Body of pancreas (tissue), 4 donors: ENCODE results near the gene MND1.

Source experiments
- CTCF ChIP-seq, 7 experiments: fragments of 450-650 bp in 4 of 7; fragments of 200-600 bp in 3 of 7; sonication (generic) in 3 of 7; IDR thresholded peaks; one replicate each; pipeline ENCODE4 v1.5.1; 2016 to 2019; ENCODE audit warnings: antibody characterized with exemption in 7 of 7
- POLR2A ChIP-seq, 3 donors: fragments of 450-650 bp; IDR thresholded peaks; one replicate each; pipeline ENCODE4 v1.6.1; 2016; ENCODE audit warnings: antibody characterized with exemption in 3 of 3, mild to moderate bottlenecking in 2 of 3

GRCh38 chr4:153322791-153323190, 21.7 kb upstream of the MND1 start:
- TF ChIP-seq CTCF (IDR thresholded peaks at IDR 0.05): no peak
- TF ChIP-seq POLR2A (IDR thresholded peaks at IDR 0.05): no peak
